ENCODE results near the gene HINFP. TPM values are rescaled to one million over a fixed set of nuclear protein-coding genes. Genes with fewer than 3 reads are reported as not detected.
"Not testable (repeated sequence)": the region's sequence is repeated elsewhere in the genome, so short reads cannot be mapped to it uniquely, and the experiment has no call there.

The HINFP gene
- total RNA-seq, 1 experiment from 2014 or later, result 20.1 TPM

DNA sequence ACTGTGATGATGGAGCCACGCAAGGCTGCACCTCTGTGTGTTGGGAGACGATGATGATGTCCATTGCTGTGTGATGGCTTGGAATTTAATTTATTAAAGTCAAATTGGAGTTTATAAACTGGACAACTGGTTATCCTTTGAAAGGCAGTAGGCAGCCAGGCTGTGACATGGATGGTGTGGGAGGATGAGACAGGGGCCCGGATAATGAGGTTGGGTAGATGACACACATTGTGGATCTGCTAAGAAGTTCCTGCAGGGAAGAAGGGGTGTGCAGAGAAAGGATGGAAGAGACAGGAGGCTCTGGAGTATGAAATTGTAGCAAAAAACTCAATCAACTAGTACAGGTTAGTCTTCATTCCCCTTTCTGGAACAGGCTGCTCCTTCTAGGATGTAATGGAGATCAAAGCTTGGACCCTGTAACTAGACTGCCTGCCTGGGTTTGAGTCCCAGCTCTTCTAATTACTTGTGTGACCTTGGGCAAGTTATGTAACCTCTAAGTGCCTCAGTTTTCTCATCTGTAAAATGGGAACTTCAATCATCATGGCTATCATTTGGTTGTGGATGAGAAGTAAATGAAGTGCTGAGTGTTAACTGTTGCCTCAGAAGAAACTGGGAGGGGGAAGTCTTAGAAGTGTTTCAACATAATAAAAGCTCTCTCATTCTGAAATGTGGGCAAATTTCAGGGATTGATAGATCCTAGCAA is 4.2 kb upstream of the HINFP start:
- DNase-seq (ENCODE audit: low read depth), result no peak

DNA sequence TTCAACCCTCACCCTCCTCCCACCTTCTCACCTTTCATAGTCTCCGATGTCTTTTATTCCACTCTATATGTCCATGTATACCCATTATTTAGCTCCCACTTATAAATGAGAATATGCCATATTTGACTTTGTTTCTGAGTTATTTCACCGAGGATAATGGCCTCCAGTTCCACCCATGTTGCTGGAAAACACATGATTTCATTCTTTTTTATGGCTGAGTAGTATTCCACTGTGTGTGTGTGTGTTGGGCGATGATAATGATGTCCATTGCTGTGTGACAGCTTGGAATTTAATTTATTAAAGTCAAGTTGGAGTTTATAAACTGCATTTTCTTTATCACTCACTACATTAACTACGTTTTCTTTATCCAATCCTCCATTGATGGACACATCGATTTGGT is 3.2 kb upstream of the HINFP start:
- no peak for DNase-seq (ENCODE audit: low read depth)

DNA sequence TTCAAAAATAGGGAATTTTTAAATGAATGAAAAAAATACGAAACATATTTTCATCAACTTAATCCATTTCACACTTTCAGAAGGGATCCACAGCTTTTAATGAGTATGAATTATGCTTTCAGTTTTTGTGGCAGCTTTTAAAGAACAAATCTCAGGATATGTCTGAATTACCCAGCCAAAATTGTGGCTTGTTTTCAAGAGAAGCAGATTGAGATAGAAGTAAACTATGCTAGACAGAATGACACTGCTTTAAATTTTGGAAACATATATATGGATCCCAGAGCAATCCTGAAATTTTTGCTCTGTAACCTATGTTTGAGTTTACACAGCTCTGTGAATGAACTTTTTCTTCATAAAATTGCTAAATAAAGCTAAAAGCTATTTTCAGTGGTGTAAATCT is 2.4 kb upstream of the HINFP start:
- DNase-seq (ENCODE audit: low read depth), result no peak

DNA sequence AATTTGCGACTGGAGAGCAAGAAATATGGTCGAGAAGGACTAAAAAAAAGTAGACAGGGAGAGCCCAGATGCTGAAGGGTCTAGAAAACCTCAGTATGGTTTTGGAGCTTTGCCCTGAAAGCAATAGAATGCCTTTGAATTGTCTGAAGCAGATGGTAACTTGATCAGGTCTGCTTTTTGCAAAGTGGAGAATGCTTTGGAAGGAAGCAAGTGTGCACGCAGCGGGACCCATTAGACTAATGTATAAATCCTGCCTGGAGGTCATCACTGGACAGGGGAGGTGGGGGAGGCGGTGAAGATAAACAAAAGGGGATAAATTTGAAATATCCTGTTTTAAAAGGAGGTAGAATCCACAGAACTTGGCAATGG is 757 bp upstream of the HINFP start:
- peak; percentile 65 for DNase-seq (ENCODE audit: low read depth)

DNA sequence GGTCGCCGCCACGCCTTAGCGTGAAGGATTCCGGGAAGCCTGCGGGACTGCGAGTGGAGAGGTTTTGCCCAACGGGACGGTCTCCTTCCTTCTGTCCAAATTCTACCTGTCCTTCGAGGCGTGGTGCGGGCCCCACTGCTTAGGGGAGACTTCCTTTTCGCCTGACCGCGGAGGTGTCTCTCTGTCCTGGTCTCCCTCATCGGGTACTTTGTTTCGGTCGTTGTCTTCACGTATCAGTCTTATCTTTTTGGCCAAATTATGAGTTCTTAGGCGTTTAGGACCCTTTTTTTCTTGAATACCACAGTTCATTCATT is 388 bp downstream of the HINFP start:
- no peak for DNase-seq (ENCODE audit: low read depth)

DNA sequence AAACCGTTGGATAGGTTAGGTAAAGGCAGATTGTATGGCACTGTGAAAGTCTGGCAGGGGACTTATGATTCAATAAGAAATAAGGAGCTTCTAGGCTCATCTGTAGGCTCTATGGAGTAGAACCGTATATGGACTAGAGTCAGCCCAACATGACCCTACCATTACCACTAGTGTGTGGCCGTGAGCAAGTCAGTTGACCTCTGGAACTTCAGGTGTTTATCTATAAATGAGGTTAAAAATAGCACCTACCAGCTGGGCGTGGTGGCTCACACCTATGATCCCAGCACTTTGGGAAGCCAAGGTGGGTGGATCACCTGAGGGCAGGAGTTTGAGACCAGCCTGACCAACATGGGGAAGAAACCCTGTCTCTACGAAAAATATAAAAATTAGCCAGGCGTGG is 4.4 kb downstream of the HINFP start:
- no peak for DNase-seq (ENCODE audit: low read depth)

DNA sequence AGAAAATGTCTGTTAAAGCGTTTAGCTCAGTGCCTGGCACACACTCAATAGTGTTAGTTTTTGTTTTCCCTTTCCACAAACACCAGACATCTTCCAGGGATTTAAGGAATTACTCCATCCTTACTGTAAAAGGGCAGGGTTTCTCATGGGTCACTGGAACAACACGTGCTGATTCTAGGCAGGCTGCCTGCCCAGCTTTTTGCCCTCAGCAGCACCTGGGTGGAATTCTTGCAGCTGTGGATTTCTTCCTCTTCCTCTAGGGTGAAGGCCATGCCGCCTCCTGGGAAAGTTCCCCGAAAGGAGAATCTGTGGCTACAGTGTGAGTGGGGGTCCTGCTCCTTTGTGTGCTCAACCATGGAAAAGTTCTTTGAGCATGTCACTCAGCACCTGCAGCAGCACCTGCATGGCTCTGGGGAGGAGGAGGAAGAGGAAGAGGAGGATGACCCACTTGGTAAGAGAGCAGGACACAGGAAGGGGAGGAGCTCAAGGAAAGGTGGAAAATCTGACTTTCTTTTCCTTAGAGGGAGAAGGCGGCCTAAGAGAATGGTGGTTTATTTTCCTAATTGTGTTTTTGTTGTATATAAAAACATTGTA is 5.4 kb downstream of the HINFP start:
- DNase-seq (ENCODE audit: low read depth), result no peak

DNA sequence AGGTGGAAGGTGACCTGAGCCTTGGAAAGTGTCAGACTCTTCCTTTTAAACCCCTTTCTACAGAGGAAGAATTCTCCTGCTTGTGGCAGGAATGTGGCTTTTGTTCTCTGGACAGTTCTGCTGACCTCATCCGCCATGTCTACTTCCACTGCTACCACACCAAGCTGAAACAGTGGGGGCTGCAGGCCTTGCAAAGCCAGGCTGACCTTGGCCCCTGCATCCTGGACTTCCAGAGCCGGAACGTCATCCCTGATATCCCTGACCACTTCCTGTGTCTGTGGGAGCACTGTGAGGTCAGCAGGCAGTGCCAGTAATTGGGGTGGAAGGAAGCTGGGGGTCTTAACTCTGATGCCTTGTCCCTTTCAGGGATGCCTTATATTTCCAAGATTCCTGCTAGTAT is 9.3 kb downstream of the HINFP start:
- peak; percentile 28 for DNase-seq (ENCODE audit: low read depth)

DNA sequence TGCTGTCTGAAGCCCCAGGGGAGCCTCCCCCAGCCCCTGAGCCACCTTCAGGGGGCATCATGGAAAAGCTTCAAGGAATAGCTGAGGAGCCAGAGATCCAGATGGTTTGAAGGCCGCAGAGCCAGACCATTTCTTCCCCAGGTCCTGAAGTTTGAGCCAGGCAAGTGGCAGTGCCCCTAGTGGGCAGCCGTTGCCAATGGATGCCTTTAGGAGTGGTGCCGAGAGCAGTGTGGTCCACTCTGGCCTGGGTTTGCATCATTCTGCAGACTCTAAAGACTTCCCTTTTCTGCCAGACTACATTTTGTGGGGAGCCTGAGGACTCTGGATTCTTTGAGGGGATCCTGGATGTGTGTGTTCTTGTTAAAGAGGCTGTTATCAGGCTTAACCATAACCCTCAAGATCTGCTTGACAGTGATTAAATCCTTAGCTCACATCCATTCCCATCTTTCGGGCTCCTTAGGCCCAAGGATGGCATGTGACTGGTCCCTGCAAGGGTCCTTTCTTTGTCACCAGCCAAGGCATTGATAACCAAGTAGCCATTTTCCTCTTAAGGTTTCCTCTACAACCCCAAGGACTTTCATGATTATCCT is 13.1 kb downstream of the HINFP start:
- peak; percentile 14 for DNase-seq (ENCODE audit: low read depth)

DNA sequence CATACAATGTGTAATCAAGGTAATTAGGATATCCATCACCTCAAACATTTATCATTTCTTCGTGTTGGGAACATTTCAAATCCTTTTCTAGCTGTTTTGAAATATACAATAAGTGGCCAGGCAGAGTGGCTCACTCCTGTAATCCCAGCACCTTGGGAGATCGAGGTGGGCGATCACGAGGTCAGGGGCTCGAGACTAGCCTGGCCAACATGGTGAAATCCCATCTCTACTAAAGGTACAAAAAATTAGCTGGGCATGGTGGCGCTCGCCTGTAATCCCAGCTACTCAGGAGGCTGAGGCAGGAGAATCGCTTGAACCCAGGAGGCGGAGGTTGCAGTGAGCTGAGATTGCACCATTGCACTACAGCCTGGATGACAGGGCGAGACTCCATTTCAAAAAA is 17.9 kb downstream of the HINFP start:
- DNase-seq (ENCODE audit: low read depth), result not testable (repeated sequence)

DNA sequence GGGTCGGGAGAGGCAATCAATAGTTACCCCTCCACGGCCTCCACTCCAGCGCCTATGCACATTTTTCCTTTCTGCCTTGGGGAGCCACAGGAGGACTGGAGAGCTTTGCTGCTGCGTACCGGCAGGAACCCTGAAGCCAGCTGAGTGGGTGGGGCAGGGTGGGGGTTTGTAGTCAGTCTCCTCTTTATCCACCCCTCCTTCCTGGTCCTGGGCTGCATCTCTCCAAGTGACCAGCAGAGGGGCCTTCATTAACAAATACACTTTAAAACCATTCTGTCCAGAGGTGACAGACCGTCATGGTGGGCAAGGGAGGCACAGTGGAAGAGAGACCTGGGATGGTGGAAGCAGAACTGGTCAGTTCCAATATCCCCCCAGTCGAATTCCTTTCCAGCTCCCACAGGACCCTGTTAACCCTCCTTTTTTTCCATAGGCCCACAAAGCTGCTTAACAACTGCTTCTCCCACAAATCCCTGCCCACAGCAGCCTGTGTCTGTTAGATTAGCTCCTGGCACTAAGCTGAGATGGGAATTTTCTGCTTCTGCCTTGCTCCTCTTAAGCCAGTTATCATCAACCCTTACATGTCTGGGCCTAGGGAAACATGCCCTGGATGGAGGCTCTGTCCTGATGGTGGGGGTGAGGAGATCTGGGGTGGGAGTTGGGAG is 23.6 kb downstream of the HINFP start:
- DNase-seq (ENCODE audit: low read depth), result peak; percentile 72

DNA sequence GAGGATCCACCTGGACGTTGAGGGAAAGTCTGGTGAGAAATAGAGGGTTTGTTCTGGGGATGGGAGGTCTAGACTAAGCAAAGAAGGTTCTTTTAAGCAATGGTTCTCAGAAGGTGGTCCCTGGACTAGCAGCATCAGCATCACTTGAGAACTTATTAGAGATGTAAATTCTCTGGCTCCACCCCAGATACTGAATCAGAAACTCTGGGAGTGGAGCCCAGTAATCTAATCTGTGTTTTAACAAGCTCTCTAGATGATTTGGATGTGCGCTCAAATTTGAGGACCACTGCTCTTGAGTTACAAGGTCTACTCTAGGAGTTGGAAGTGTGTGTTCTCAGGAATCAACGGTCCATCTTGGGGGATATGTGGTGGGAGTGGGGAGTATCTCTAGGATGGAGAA is 24.2 kb downstream of the HINFP start:
- DNase-seq (ENCODE audit: low read depth), result no peak

DNA sequence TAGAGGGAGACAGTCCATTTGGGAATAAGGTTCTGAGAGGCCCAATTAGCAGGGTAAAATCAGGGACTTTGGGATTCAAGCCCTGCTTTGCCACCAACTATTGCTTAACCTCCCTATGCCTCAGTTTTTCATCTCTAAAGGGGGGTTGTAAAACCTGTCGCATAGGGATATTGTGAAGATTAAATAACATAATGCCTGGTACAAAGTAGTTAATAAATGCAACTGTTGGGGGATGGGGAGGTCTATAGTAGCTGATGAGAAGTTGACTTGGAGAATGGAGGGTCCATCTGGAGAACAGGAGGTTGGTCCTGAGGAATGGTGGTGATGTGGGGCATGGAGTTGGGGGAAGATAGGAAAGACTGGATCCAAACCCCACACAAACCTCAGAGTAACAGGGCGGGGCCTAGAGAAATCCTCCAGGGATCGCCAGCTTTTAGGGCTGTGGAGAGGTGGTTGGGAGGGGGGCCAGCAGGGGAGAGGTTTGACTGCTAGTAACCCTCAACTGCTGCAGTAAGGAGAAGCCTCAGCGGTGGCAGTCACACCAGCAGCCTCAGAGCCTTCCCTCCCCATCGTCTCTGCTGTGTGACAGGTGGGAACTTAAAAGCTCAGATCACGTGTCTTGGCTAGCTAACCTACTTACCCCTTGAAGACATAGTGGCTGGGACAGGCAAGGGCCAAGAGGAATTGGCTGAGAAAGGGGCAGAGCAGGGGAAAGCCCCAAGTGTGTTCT is 26.4 kb downstream of the HINFP start:
- no peak for DNase-seq (ENCODE audit: low read depth)

DNA sequence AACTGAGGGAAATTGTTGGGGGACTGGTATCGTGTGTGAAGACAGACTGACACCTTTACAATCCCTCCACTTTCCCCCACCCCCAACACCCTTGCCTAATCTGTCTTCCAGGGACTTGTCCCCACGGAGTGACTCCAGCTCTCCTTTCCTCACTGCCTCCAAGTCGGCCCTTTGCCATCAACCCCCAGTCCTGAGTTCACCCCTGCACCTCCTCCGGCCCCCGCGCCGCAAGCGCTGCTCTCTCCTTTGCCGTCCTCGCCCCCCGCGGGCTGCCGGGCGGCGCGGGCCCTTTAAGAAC is 27.3 kb downstream of the HINFP start:
- DNase-seq (ENCODE audit: low read depth), result no peak

DNA sequence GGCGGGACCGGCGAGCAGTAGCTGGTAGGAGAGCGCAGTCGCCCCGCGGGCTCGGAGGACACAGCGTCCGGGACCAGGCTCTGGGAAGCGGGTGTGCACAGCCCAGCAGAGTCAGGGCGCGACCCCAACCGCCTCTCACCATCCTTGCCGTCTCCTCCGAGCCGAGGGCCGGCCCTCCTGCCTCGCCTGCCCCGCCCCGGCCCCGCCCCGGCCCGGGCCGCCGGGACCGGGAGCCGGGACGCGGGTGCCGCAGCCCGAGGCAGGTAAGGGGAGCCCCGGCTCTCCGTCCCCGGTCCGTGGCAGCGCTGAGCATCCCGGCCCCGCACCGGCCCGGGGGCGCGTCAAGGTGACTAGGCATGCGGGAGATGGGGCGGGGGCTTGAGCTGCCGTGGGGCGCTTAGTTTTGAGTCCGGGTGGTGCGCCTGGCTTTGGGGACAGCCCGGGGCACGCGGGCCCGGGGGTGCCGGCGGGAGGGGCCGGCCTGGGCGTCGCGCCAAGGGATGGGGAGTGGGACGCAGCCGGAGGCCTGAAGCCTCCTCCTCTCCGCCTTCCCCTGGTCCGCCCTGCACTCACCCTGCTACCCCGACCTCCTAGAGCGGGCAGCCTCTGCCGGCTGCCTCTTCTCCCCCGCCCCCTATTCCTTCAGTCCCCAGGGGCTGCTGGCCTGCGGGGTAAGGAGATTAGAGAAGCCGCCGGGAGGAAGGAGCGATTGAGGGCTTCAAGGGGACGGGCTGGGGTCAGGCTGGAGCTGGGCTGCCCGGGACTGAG is 27.8 kb downstream of the HINFP start, which contains the start of gene ABCG4:
TSS of gene ABCG4 (plus strand) at position 35 of the 768 bp plus-strand sequence. CDS start 914 bp downstream, outside the sequence.
- peak; percentile 12 for DNase-seq (ENCODE audit: low read depth)

DNA sequence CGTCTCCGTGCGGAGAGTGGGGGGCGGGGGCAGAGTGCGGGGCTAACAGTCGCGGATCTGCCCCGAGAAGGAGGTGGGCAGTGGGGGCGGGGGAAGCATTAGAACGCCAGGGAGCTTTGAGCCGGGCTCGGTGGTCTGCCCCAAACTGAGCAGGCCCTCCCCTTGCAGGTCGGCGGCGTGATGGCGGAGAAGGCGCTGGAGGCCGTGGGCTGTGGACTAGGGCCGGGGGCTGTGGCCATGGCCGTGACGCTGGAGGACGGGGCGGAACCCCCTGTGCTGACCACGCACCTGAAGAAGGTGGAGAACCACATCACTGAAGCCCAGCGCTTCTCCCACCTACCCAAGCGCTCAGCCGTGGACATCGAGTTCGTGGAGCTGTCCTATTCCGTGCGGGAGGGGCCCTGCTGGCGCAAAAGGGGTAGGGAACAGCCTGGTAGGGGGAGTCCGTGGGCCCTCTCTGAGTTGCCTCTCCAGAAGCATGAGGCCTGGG is 28.5 kb downstream of the HINFP start:
- no peak for DNase-seq (ENCODE audit: low read depth)

DNA sequence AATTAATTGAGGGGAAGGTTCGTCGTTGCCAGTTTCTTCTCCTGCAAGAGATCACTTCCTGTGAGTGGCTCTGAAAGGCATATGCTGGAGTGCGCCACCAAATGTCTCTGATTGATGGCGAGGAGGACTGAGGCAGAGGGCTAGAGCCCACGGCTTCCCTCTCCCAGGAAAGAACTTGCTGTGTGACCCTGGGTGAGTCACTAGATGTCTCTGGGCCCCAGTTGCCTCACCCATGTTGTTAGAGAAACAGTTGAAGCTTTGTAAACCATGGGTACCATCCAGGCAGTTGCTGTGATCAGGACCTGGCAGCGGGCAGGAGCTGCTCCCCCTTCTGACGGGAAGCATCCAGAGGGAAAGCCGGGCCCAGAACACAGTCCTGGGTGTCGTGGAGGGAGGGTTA is 30.7 kb downstream of the HINFP start:
- DNase-seq (ENCODE audit: low read depth), result no peak

DNA sequence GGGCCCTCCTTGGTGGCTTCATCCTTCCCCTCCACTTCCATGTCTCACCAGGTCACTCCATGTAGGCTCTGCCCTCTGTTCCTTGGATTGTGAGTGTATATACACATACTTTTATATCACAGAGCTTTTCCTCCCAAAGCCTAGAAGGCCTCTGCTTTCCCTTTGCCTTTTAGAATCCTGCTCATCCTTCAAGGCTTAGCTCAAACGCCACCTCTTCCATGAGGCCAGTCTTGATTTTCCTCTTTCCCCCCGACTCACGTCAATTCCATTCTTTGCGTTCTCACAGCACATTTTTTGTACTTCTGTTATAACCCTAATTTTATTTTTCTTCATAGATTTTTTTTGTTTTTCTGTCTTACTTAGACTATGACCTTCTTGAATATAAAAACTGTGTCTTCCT is 31.2 kb downstream of the HINFP start:
- DNase-seq (ENCODE audit: low read depth), result no peak

DNA sequence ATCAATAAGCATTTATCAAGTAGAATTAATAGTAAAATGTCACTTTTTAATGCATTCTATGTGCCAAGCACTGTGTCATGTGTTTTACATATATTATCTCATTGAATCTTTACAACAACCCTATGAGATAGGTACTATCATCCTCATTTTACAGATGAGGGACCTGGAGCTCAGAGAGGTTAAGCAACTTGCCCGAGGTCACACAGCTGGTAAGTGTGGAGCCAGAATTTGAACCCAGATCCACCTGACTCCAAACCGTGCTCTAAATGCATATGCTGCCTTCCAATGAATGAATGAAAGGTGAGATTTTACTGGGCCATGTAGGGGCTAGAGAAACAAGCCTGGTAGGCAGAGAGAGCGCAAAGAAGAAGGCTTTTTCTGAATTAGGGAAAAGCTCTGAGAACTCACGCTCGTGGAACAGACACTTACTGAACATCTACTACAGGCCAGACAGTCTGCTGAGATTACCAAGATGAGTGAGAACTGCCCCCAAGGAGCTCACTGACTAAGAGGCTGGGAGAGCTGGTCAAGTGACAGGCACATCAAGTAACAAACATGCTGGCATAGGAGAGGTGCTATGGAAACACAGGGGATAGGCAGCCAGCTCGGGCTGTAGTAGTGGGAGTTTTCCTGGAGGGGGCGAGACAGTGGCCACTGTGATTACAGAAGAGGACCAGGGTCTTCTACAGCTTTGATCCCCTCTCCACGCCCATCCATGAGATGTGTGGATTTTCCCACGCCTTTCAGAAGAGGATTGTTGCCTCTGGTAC is 31.9 kb downstream of the HINFP start:
- peak; percentile 33 for DNase-seq (ENCODE audit: low read depth)

DNA sequence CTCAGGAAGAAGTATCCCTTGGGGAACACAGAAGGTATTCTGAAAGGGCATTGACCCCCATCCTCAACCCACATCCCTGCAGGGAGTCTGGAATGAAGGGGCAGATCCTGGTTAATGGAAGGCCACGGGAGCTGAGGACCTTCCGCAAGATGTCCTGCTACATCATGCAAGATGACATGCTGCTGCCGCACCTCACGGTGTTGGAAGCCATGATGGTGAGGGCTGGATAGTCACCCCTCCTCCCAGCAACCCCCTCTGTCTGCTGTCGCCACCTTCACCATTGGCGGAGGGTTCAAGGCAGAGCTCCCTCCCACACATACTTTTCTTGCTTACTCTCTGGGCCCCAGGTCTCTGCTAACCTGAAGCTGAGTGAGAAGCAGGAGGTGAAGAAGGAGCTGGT is 32.8 kb downstream of the HINFP start:
- DNase-seq (ENCODE audit: low read depth), result no peak
